ENCODE data around the gene ALPK3. TPM values are rescaled to one million over a fixed set of nuclear protein-coding genes. Genes with fewer than 3 reads are reported as not detected.

The ALPK3 gene
- total RNA-seq, 4 donors from 2014 or later: 0.18 to 7.0 (median 0.68) TPM

- no peak for DNase-seq
- no peaks in the 10 kb centered on the region for H3K27me3 ChIP-seq
- peaks cover 0 to 4% (median 1%) of the 10 kb centered on the region in 4 donors for H3K4me1 ChIP-seq
- no peaks in the 10 kb centered on the region for H3K9me3 ChIP-seq
- peak overlapping the region in 2 of 4 donors; percentile 27 to 80 for H3K27ac ChIP-seq
- H3K36me3 ChIP-seq: peaks cover 0 to 4% (median 0%) of the 10 kb centered on the region in 3 donors
- H3K4me3 ChIP-seq: peak overlapping the region in 2 of 4 donors; percentile 39 to 50
- no peak for TF ChIP-seq CTCF (IDR thresholded peaks at IDR 0.05)
- no peak for TF ChIP-seq POLR2A (IDR thresholded peaks at IDR 0.05)
These were observed 71.5 kb downstream of the ALPK3 start for GRCh38 chr15:84888639-84889038.

DNA sequence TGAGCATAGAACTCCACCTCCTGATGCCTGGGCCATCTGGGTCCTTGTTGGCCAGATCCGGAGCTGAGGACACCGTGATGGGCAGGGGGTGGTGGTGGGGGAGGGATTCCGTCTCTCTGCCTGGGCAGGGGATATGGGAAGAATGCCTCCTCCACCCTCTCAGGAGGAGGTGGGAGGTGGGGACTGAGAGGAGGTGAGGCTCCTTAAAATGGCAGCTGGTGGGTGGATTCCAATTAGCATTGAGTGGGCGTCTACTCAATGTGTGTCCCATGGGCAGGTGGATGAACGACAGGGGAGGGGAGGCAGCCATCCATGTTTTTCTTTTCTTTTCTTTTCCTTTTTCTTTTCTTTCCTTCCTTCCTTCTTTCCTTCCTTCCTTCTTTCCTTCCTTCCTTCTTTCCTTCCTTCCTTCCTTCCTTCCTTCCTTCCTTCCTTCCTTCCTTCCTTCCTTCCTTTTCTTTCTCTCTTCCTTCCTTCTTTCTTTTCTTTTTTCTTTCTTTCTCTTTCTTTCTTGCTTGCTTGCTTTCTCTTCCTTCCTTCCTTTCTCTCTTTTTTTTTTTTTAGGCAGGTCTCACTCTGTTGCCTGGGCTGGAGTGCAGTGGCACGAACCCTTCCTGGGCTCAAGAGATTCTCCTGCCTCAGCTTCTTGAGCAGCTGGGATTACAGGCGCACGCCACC, 72.3 kb downstream of the ALPK3 start:
- Histone ChIP-seq H3K27me3 (no peaks in the 10 kb centered on the region), H3K36me3 (peaks cover 0 to 4% (median 0%) of the 10 kb centered on the region in 3 donors), H3K27ac (peak overlapping the region in 3 of 4 donors; percentile 27 to 80 (median 29)), H3K4me1 (peaks cover 0 to 4% (median 0%) of the 10 kb centered on the region in 4 donors), H3K4me3 (no peak overlapping the region), H3K9me3 (no peaks in the 10 kb centered on the region)
- no peak for DNase-seq
- no peak for TF ChIP-seq CTCF (IDR thresholded peaks at IDR 0.05)
- TF ChIP-seq POLR2A (IDR thresholded peaks at IDR 0.05): no peak

GRCh38 chr15:84889991-84890669, 73.0 kb downstream of the ALPK3 start:
- DNase-seq: no peak
- Histone ChIP-seq H3K36me3 (peaks cover 0 to 4% (median 0%) of the 10 kb centered on the region in 3 donors), H3K27ac (peak overlapping the region in 2 of 4 donors; percentile 29 to 77), H3K4me1 (peaks cover 0 to 4% (median 0%) of the 10 kb centered on the region in 4 donors), H3K27me3 (no peaks in the 10 kb centered on the region), H3K4me3 (no peak overlapping the region), H3K9me3 (no peaks in the 10 kb centered on the region)
- no peak for TF ChIP-seq CTCF (IDR thresholded peaks at IDR 0.05)
- no peak for TF ChIP-seq POLR2A (IDR thresholded peaks at IDR 0.05)

DNA sequence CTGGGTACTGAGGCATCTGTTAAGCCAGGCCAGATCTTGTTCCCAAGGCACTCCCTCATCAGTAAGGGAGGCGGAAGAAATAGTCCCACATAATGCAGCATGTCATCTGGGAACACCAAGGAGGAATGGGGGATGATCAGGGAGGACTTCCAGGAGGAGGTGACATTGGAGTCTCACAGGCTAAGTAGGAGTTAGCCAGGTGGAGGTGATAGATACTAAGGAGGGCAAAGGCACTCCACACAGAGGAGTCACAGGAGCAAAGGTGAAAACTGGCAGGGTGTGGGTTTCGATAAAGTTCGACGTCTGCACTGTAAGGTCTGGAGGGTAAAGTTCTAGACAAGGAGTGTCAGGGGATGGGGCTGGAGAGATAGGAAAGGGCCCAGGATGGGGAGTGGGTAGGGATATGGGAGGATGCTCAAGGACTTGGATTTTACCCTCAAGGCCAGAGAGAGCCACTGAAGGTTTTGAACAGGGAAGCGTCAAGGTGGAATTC, 73.6 kb downstream of the ALPK3 start:
- no peak for TF ChIP-seq CTCF (IDR thresholded peaks at IDR 0.05)
- no peak for TF ChIP-seq POLR2A (IDR thresholded peaks at IDR 0.05)
- H3K9me3 ChIP-seq: no peaks in the 10 kb centered on the region
- H3K4me1 ChIP-seq: peaks cover 0 to 4% (median 0%) of the 10 kb centered on the region in 4 donors
- peak in 1 of 3 donors; percentile 75 for DNase-seq
- H3K36me3 ChIP-seq: peaks cover 0 to 4% (median 0%) of the 10 kb centered on the region in 3 donors
- H3K27ac ChIP-seq: peak overlapping the region in 2 of 4 donors; percentile 29 to 77
- H3K27me3 ChIP-seq: no peaks in the 10 kb centered on the region
- no peak overlapping the region for H3K4me3 ChIP-seq

DNA sequence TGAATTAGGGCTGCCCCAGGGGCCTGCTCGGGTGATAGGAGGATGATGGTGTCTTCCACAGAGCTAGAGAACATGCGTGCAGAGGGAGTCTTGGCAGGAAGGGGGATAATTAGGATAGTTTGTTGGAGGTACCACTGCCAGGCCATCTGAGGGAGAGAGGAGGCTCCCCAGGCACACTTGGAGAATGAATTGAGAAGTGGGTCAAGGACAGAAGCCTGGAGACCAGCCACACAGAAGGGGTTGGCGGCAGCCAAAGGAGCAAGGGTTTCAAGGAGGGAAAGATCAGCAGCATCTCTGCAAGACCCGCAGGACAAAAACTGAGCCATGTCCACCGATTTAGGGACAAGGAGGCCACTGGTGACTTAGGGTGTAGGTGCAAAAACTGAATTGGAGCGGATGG, 74.2 kb downstream of the ALPK3 start:
- Histone ChIP-seq H3K27ac (peak overlapping the region in 1 of 4 donors; percentile 77), H3K36me3 (peaks cover 0 to 4% (median 0%) of the 10 kb centered on the region in 3 donors), H3K4me3 (no peak overlapping the region), H3K27me3 (no peaks in the 10 kb centered on the region), H3K4me1 (peaks cover 0 to 4% (median 0%) of the 10 kb centered on the region in 4 donors), H3K9me3 (no peaks in the 10 kb centered on the region)
- DNase-seq: no peak
- TF ChIP-seq POLR2A (IDR thresholded peaks at IDR 0.05): no peak
- TF ChIP-seq CTCF (IDR thresholded peaks at IDR 0.05): no peak

All from Peyer's patch (tissue), 4 donors.